Measurements from ENCODE around the gene LDHD.

Gene LDHD

DNA sequence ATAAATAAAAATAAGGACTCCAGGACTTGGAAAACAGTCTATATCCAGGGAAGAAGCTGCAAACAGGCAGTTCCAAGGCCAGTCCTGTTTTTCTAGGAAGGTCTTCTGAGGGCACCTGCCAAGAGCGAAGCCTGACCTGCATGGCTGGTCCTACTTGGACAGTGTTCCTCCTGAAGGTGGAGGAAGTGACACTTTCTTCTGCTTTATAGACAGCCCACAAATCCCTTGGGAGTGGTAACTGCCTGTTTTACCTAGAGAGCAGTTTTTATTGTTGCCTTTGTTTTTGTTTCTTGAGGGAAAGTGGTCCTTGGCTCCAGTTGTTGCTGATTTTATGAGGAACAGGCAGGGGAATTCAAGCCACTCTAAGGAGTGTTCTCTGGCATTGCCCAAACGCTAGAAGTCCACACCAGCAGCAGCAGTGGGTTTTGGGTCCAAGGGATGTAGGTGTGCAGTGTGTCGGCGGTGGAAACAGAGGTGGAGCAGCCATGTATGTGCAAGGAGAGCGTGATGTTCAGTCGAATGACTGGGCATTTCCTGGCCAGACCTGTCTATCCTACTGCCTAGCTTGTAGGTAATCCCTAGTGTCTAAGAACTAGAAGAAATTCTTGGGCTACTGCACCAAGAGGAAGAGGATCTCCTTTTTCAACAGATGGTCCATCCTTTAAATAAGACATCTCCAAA is 35.3 kb downstream of the LDHD start:
- DNase-seq (ENCODE audit: low read depth, low spot score) = no peak

DNA sequence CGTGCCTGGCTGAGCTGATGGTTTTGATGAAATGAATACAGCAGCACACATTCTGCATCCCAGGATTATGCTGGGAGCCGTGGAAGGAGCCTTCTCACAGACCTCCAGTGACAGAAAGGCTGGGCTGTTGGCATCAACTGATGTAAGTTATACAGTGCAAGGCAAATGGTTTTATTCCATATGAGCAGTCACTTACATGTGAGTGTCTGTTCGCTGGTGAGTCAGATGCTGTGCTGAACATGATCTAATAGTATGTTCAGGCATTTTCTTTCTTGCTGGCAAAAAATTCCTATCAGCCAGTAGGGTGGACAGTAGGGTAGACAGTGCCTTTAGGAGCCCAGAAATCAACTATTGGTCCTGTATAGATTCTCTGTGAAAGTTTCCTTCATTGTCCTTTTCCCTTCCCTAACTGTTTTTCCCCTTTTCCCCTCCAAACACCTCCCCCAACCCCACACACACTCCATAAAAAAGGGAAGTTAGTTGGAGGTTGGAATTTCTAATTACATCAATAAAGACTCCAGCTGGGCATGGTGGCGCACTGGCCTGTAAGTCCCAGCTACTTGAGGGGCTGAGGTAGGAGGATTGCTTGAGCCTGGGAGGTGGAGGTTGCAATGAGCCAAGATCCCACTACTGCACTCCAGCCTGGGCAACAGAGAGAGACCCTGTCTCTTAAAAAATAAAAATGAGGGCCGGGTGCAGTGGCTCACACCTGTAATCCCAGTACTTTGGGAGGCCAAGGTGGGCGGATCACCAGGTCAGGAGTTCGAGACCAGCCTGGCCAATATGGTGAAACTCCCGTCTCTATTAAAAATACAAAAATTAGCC is 36.2 kb downstream of the LDHD start:
- DNase-seq (ENCODE audit: low read depth, low spot score) = no peak

DNA sequence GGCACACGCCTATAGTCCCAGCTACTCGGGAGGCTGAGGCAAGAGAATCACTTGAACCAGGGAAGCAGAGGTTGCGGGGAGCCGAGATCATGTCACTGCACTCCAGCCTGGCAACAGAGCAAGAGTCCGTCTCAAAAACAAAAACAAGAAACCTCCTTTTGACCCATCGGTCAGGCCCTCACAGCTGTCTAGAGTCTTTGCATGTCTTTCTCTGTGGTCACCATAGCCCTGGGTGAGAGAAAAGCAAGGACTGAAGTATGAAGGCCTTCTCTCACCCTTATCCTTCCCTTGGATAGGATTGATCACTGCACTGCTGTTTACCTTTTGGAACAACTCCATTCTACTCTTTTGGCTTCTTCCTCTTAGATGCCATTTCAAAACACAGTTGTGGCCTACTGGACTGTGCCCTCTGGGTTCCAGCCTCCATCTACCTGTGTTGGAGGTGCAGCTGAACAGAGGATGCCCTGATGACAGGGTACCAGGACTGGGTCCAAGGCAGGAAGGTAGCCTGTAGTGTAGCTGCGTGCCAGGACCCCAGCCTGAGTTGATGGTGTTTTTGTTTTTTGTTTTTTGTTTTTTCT is 37.1 kb downstream of the LDHD start:
- DNase-seq (ENCODE audit: low read depth, low spot score) = no peak

DNA sequence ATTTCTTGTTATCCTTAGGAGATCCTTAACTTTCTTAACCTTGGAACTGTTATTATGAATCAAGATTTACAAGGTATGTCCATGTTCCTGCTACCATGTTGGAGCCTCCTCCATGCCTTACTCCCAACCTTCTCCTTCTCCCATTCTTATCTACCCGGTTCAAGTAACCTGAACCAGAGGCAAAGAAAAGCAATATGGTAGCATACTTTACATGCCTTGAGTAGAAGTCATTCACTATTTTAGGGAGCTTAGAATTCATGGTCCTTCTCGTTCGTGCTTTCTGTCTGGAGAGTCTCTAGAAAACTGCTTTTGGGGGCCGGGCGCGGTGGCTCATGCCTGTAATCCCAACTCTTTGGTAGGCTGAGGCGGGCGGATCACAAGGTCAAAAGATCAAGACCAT is 37.7 kb downstream of the LDHD start:
- no peak for DNase-seq (ENCODE audit: low read depth, low spot score)

DNA sequence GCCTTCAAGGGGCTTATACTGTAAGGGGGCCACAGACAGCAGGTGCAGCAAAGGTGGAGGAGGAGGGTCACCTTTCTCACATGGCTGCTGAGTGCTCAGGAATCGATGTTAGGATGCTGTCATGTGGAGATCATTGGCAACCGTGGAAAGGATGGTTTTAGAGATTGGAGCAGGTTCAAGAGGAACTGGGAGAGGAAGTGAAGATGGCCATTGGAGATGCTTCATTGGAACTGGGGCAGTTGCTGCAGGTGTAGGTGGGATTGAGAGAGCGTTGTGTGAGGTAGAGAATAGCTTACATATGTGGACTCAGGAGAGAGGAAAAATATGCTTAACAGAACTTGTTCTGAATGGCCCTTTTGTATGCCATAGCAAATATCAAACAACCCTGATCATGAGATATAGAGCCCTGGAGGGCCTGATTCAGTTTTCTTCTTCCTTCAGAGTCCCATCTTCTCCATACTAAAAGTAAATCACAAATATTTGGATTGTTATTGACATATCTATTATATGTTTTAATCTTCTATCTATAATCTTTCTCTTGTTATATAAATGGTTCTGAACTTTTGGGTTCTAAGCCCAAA is 40.8 kb downstream of the LDHD start:
- DNase-seq (ENCODE audit: low read depth, low spot score) = no peak

DNA sequence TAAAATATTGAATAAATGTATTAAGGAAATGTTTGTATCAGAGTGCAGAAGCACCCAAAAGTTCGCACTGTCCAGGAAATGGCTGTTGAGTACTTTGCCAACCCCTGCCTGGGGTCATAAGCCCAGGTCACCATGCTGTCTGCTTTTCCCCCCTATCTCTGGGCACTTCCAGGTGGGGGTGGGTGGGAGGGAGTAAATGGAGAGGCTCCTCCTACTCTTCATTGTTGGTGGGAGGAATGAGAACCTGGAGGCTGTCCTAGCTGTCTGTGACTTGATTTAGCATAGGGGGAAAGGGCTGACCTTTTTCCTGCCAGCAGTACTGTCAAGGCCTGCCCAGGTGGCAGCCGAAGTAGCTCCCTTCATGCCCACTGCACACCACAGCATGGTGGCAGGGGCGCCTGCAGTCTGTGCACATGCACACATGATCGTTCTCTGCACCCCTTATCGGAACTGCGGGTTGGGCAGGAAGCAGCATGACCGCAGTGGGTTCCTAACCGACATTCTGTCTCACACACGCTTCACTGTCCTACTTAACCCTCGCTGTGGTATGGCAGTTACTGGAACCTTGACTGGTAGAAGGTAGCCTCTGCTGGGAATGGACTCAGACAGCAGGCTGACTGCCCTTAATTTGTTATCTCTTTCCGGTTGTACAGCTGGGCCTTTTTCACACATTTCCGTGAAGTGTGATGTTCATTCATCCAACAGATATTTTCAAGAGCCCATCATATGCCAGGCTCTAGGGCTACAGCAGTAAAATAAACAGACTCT is 41.5 kb downstream of the LDHD start:
- DNase-seq (ENCODE audit: low read depth, low spot score) = peak; percentile 23

DNA sequence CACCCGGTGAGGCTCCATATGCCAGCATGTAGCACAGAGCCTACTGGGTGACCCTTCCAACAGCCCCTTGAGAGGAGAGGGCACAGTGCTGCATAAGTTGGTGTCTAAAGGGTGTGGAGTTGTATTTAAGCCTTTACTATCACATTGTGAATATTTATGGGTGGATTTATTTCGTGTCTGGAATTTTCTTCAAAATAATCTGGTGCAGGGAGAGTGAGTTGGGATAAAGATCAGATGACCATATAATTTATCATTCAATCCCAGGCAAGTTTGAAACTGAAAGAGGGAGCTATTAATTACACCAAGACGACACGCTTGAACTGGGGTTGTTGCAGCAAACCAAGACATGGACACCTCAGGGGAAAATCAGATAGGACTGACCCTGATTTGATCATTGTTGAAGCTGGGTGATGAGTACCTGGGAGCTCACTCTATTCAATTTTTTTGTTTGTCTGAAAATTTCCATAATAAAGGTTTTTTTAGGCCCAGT is 42.2 kb downstream of the LDHD start:
- no peak for DNase-seq (ENCODE audit: low read depth, low spot score)

- DNase-seq (ENCODE audit: low read depth, low spot score) = no peak
These were observed 42.9 kb downstream of the LDHD start for GRCh38 chr16:75073545-75074303.

GRCh38 chr16:75072239-75072947 is 44.2 kb downstream of the LDHD start:
- DNase-seq (ENCODE audit: low read depth, low spot score) = no peak

DNA sequence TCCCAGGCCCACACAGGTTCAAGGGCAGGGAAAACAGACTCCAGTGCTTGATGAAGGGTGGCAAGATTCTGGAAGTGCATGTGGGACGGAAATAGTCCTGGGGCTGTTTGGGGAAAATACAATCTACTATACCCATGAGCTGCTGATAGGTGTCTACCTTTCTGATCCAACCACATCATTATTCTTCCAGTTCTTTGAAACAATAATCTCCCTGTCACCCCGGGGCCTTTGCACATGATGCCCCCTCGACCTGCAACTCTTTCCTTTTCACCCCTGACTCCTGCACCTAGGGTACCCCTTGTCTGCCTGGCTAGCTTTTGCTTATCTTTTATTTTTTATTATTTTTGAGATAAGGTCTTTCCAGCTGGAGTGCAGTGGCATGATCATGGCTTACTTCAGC is 45.0 kb downstream of the LDHD start:
- no peak for DNase-seq (ENCODE audit: low read depth, low spot score)

DNA sequence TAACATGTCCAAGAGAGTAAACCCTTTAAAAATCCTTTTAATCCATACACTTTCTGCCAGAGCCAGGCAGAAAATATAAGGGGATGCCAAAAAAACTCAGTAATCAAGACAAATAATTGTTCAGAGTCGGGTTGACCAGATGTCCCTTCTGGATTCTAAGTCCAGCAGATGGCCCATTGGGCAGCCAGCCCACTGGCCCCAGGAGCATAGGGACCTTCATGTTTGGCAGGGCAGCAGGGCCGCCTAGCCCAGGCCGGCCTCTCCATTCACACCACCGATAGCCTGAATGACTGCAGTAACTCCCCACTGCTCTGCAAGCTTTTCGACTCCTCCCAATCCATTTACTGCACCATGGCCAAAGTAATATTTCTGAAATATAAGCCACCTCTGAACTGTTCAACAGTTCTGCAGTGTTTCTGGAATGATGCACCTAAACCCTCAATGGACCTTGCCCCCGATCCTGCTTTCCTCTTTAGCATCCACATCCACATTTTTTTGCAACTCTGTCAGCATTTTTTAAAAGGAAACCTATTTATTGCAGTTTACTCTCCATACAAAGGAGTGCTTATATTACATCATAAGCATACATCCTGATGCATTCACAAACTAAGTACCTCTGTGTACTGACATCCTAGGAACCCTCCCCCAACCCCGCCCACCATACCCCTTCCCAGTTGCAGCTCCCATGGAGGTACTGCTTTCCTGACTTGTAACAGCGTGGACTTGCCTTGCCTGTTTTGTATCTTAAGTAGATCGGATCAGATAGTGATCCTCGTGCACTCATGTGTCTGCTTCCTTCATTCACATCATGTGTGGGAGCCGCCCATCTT is 46.4 kb downstream of the LDHD start:
- no peak for DNase-seq (ENCODE audit: low read depth, low spot score)

DNA sequence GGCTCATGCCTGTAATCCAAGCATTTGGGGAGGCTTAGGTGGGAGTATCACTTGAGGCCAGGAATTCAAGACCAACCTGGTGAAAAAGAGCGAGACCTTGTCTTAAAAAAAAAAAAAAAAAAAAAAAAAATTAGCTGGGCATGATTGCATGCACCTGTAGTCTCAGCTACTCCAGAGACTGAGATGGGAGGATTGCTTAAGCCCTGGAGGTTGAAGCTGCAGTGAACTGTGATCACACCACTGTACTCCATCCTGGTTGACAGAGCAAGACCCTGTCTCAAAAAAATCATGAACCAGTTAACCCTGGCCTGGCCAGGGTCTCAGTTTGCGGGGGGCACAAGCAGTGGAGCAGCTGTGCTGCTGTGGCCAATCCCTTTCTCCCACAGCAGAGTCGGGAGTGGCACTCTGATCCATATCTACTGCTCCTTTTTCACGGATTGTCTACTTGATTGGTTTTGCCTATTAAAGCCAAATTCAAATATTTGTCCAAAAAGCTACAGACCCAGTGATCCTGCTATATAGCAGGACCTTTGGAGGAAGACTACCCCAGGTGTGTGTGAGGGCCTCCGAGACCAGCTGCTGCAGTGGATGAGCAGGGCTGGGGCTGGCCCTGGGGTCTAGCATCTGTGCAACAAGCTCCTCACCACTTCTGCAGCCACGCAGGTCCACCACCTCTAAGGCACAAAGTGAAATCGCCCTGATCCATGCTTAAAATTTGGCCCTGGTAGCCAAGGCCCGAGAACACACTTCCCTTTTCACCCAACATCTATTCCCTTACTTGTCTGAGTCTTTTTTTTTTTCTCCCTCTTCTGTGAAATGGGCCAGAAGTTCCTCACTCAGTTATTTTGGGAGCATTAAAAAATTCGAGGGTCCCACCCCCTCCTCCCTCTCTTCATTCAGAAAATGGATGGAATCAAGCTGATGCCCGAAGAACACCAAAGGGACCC is 48.2 kb downstream of the LDHD start:
- no peak for DNase-seq (ENCODE audit: low read depth, low spot score)

GRCh38 chr16:75066861-75067447 is 49.6 kb downstream of the LDHD start:
- no peak for DNase-seq (ENCODE audit: low read depth, low spot score)

DNA sequence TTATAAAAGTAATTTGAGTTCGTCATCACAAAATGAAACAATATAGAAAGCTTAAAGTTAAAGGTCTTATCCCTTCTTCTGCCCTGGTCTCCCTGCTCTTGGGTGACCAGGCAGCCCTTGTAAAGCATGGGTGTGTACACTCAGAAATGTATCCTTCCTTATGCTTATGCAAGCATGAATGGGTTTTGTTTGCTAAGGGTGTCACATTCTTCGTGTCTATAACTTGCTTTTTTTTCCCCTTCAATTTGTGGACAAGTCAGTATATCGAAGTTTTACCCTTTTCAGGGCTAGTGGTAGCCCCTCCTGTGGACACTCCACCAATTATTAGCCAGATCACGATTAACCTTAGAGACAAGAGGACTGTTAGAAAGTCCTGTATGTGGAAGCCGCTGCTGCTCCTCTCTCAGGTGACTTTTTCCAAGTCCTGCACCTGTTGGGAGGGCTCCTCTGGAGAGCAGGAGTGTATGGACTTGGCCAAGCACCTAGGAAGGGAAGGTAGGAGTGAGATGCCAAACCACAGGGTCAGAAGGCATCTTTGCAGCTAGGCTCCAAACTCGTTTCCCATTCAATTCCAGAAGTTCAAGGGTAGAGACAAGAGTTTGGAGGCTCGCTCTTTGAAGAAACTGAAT is 50.9 kb downstream of the LDHD start:
- no peak for DNase-seq (ENCODE audit: low read depth, low spot score)

GRCh38 chr16:75065149-75065505 is 51.5 kb downstream of the LDHD start:
- DNase-seq (ENCODE audit: low read depth, low spot score) = no peak

DNA sequence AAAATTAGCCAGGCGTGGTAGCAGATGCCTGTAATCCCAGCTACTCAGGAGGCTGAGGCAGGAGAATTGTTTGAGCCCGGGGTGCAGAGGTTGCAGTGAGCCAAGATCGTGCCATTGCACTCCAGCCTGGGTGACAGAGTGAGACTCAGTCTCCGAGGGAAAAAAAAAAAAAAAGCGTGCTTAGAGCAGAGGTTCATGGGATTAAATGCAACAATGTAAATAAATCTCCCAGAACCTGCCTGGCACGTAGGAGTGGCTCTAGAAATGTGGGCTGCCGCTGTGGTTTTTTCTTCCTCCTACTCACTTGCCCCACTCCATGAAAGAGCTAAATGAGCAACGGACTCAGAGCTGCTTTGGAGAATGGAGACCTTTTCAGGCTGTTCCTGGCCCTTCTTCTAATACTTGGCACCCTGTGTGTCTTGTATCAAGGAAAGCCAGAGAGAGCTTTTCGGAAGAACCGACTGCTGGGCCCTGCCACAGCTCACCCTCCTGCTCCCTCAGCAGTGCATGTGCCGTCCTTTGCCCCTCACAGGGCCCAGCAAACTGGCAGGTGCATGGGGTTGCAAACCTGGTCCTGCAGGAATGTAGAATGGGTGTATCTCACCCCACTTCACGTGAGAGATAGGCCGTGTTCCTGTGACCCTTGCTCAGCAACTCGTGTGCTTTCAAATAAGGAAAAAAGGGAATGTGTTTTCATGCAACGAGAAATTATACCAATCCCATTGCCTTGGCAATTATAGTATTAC is 52.0 kb downstream of the LDHD start:
- DNase-seq (ENCODE audit: low read depth, low spot score) = no peak

Data from activated naive CD8-positive, alpha-beta T cell treated with anti-CD3 and anti-CD28 coated beads, Interleukin-2, amount 50 U/mL, for 16 hours (primary cell).